Raji (cell line): ENCODE results near the gene PSRC1.

ENCODE experiments used
- POLR2A ChIP-seq: IDR thresholded peaks from 2 replicates; pipeline ENCODE4 v1.6.1; 2011; ENCODE audit warnings: low read depth, low read length, control low read depth; ENCODE audit not compliant: insufficient read depth

PSRC1 gene

DNA sequence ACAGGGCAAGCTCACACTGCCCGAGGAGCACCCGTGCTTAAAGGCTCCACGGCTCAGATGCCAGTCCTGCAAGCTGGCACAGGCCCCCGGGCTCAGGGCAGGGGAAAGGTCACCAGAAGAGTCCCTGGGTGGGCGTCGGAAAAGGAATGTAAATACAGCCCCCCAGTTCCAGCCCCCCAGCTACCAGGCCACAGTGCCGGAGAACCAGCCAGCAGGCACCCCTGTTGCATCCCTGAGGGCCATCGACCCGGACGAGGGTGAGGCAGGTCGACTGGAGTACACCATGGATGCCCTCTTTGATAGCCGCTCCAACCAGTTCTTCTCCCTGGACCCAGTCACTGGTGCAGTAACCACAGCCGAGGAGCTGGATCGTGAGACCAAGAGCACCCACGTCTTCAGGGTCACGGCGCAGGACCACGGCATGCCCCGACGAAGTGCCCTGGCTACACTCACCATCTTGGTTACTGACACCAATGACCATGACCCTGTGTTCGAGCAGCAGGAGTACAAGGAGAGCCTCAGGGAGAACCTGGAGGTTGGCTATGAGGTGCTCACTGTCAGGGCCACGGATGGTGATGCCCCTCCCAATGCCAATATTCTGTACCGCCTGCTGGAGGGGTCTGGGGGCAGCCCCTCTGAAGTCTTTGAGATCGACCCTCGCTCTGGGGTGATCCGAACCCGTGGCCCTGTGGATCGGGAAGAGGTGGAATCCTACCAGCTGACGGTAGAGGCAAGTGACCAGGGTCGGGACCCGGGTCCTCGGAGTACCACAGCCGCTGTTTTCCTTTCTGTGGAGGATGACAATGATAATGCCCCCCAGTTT, 32.3 kb downstream of the PSRC1 start:
- no peak for TF ChIP-seq POLR2A

- no peak for TF ChIP-seq POLR2A
These were observed 33.1 kb downstream of the PSRC1 start for GRCh38 chr1:109249654-109250401.

GRCh38 chr1:109248797-109249629, 33.9 kb downstream of the PSRC1 start, which contains the start of gene CELSR2:
CELSR2 (plus strand) TSS chr1:109249539; CDS start chr1:109250080, 541 bp downstream.
- TF ChIP-seq POLR2A: no peak

DNA sequence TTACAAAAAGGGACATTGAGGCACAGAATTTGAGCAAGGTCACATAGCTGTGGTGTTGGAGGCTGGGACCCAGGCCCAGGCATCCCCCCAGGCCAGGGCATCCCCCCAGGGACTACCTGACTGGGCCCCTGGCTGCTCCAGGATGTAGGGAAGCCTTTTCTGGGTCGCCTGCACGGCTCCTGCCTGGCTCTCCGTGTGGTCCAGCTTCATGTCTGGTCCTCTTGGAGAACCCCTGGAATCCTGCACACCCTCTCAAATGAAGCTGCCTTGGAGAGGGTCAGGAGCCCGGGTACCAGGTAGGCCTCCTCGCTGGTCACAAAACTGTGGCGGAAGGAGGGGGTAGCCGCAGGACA, 34.5 kb downstream of the PSRC1 start:
- no peak for TF ChIP-seq POLR2A

- no peak for TF ChIP-seq POLR2A
These were observed 35.3 kb downstream of the PSRC1 start for GRCh38 chr1:109247401-109248365.

DNA sequence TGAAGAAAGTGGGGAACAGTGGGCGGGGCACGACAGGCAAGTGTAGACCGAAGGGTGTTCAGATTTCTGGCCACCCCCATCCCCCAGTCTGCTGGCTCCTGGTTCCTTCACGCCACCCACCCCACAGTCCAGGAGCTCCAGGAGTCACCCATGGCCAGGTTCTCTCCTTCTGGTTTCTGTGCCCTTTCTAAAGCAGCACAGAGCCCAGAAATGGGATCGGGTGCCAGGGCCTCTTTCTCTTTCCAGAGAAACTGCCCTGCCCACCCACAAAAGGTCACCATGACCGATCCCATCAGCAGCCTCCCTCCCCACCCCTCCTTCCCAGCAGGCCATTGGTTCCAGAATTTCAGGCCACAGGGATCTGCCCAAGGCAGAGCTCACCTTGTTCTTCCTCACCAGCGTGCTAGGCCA, 36.8 kb downstream of the PSRC1 start:
- no peak for TF ChIP-seq POLR2A

DNA sequence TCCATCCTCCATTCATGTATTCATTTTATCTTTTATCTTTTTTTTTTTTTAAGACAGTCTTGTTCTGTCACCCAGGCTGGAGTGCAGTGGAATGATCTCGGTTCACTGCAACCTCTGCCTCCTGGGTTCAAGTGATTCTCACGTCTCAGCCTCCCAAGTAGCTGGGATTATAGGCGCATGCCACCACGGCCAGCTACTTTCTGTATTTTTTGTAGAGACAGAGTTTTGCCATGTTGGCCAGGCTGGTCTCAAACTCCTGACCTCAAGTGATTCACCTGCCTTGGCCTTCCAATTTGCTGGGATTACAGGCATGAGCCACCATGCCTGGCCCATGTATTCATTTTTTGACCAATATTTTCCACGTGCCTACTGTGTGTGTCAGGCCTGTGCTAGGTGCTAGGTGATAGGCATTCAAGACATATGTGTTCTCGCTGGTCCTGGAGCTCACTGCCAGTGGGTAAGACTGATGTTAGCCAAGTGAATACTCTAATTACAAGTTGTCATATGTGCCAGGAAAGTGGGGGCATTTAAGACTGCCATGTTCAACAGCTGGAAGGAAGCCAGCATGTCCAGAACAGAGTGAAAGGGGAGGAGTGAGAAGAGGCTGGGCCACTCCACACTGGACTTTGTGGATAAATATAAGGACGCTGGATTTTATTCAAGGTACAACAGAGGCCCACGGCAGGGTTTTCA, 38.9 kb downstream of the PSRC1 start:
- no peak for TF ChIP-seq POLR2A

DNA sequence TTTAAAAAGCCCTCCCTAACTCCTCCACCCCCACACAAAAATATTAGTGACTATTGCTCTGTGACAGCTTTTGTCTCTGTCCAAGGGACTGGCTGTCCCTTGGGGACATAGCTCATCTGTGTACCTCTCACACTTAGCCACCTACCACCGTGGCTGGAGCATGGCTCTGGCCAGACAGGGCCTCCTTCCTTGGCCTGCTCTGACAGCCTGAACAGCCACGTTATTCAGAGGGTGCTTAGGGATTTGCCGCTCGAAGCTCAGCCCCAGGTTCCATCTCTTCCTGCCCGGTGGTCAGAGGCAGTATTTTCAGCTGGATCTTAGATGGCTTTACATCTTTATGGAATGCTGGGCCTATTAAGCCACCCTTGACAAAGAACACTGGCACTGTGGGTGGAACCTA, 39.7 kb downstream of the PSRC1 start:
- TF ChIP-seq POLR2A: no peak

GRCh38 chr1:109242387-109242786, 40.6 kb downstream of the PSRC1 start:
- TF ChIP-seq POLR2A: no peak

- no peak for TF ChIP-seq POLR2A
These were observed 41.1 kb downstream of the PSRC1 start for GRCh38 chr1:109241841-109242345.

DNA sequence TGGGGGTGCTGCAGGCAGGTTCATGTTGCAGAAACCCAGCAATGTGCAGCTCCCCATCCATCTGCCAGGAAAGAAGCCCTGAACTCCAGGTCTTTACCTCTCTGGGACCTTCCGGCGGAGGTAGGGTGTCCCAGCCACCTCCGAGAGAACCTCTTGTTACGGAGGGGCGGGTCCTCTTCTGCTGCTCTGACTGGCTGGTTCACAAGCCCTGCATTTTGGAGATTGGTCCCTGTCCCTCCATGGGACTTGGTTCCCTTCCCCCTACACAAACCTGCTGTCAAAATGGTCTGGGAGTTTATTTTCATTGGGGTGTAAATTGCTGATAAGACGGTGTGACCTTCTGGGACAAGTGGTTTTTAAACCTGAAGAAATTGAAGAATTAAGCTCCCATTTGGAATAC, 41.6 kb downstream of the PSRC1 start:
- TF ChIP-seq POLR2A: no peak

DNA sequence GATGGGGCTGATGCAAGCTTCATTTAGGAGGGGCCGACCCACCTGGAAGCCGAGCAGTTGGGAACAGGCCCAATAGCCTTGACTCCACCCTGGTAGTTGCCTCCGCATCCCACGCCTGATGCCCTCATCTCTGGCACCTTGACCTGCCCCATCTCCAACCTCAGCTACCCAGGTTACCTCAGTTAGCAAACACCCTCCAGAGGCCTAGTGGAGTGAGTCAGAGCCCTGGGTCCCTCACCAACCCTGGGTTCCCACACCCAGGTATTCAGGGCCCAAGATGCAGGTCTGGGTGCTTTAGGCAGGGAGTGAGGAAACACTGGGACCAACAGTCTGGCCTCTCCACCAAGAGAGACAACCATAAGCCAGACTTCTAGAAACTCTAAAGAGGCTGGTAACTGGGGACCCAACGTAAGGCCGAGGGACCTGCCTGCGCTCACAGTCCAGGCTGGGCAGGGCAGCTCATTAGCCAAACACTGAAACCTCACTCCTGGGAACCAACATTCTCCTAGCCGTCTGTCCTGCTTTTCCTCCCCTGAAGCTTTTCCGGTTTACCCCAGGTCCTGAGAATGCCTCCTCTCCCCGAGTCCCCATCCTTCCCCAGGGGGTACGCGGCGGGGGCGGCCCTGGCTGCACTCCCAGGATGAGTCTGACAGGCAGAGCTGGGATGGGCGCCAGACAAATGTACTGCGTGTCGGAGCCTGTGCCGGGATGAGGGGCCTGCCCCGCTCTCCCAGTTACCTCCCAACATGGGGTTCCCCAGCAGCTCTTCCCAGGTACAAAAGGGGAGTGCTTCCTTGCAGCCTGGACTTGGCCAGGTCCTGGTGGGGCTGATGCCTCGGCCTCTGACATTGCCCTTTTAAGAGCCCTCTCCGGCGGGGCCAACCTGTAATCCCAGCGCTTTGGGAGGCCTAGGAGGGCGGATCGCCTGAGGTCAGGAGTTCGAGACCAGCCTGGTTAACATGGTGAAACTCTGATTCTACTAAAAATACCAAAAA, 42.5 kb downstream of the PSRC1 start:
- TF ChIP-seq POLR2A: no peak
